Colonic mucosa (tissue), 4 donors: Measurements from ENCODE around the gene S100A12. TPM values are rescaled to one million over a fixed set of nuclear protein-coding genes. Genes with fewer than 3 reads are reported as not detected.
"Not testable (repeated sequence)": the region's sequence is repeated elsewhere in the genome, so short reads cannot be mapped to it uniquely, and the experiment has no call there.

Experiments
- DNase-seq: peaks from one replicate; pipeline ENCODE4 v3.0.0-alpha.2; 2020
- H3K27ac ChIP-seq: fragments of 200-600 bp; one replicate; pipeline ENCODE4 v1.8.0; 2021
- H3K27me3 ChIP-seq: fragments of 200-600 bp; one replicate; pipeline ENCODE4 v1.8.0; 2021
- H3K36me3 ChIP-seq: fragments of 200-600 bp; one replicate; pipeline ENCODE4 v1.8.0; 2021
- H3K4me1 ChIP-seq: fragments of 200-600 bp; one replicate; pipeline ENCODE4 v1.8.0; 2021; ENCODE audit warnings: mild to moderate bottlenecking
- H3K4me3 ChIP-seq: fragments of 200-600 bp; one replicate; pipeline ENCODE4 v1.8.0; 2021
- H3K9ac ChIP-seq, 2 donors: one replicate each; pipeline ENCODE4 v1.7.0; 2013; ENCODE audit warnings: control low read depth in 2 of 2, low read depth in 2 of 2, low read length in 2 of 2
- H3K9me3 ChIP-seq: fragments of 200-600 bp; one replicate; pipeline ENCODE4 v1.8.0; 2021
- intact Hi-C: fragments of 100-400 bp; cut with DNase I; formaldehyde crosslinking; loops from one replicate; pipeline ENCODE4 v1.14.1; 2022
- total RNA-seq, 2 donors: library from RNA; stranded (reverse); fragmentation: NEBNext Ultra II Directional in 1 of 2; extraction: Animal tissue kit (Norgen Biotek cat#: 25700) in 1 of 2; gene quantifications; one replicate each; pipeline ENCODE4 v1.2.1, GENCODE V29; 2021
- TF ChIP-seq, protein P1 (sequence below): fragments of 200-600 bp; IDR thresholded peaks from one replicate; pipeline ENCODE4 v1.8.0; 2022; ENCODE audit warnings: antibody characterized with exemption, mild to moderate bottlenecking
- donor health status: healthy.
- donor health status: DM: no; HTN: no; CAD: no.
- donor health status: DM: no; HTN: no; CAD: no.

S100A12 gene
- total RNA-seq, 2 donors from 2014 or later = not detected

DNA sequence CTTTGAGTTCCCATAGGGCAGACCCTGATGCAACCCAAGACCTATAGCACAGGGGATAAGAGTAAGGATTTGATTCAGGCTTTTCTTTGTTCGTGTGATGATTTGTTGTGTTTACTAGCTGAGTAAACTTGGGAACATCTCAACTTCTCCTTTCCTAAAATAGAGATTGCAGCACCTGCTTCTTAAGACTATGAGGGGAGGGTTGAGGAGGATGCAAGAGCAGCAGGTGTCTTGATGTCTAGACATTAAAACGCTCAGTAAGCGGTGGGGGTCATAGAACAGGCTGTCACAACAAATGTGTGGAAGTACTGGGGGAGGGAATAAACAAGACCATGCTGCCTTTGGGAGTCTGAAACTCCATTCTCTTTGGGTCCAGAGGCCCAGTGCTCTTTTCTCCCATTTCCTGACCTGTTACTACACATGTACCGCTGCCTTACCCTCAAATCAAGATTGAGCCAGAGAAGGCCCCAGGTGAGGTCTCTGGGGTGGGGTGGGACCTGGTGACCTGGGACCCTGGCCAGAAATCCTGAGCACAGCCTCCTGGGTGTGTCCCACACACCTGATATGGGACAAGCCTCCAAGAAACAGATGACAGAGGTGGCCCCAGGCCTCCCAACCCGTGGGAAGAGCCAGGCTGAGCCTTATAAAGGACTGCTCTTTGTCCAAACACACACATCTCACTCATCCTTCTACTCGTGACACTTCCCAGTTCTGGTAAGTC lies 40.6 kb upstream of the S100A12 start, which contains the start of gene S100A7A:
TSS of gene S100A7A (plus strand) at position 671 of the 721 bp plus-strand sequence. CDS start 1,563 bp downstream, outside the sequence.
- Histone ChIP-seq H3K27ac (no peak within 1 kb of the TSS), H3K36me3 (no peaks in the 10 kb centered on the region), H3K9me3 (no peaks in the 10 kb centered on the region), H3K4me3 (no peak within 1 kb of the TSS), H3K4me1 (no peaks in the 10 kb centered on the region), H3K9ac (no peak within 1 kb of the TSS), H3K27me3 (no peaks in the 10 kb centered on the region)
- intact Hi-C loops = no loop called here
- no peak for DNase-seq
- TF ChIP-seq, protein P1, sequence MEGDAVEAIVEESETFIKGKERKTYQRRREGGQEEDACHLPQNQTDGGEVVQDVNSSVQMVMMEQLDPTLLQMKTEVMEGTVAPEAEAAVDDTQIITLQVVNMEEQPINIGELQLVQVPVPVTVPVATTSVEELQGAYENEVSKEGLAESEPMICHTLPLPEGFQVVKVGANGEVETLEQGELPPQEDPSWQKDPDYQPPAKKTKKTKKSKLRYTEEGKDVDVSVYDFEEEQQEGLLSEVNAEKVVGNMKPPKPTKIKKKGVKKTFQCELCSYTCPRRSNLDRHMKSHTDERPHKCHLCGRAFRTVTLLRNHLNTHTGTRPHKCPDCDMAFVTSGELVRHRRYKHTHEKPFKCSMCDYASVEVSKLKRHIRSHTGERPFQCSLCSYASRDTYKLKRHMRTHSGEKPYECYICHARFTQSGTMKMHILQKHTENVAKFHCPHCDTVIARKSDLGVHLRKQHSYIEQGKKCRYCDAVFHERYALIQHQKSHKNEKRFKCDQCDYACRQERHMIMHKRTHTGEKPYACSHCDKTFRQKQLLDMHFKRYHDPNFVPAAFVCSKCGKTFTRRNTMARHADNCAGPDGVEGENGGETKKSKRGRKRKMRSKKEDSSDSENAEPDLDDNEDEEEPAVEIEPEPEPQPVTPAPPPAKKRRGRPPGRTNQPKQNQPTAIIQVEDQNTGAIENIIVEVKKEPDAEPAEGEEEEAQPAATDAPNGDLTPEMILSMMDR = no peak

DNA sequence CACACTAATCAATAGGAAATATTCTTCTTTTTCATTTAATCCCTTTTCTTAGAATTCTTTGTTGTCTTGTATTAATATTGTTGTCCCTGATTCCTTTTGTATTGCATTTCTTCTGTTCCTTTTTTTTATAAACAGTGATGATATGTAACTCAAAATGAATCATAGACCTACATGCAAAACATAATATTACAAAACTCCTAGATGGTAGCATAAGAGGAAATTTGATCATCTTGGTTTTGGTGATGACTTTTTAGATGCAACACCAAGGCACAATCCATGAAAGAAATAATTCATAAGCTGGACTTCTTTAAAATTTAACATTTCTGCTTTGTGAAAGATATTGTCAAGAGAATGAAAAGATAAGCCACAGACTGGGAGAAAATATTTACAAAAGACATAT lies 38.5 kb upstream of the S100A12 start:
- H3K4me1 ChIP-seq, H3K9ac ChIP-seq, H3K4me3 ChIP-seq, intact Hi-C loops, H3K27ac ChIP-seq, H3K9me3 ChIP-seq, DNase-seq, H3K27me3 ChIP-seq, H3K36me3 ChIP-seq: not testable (repeated sequence)

DNA sequence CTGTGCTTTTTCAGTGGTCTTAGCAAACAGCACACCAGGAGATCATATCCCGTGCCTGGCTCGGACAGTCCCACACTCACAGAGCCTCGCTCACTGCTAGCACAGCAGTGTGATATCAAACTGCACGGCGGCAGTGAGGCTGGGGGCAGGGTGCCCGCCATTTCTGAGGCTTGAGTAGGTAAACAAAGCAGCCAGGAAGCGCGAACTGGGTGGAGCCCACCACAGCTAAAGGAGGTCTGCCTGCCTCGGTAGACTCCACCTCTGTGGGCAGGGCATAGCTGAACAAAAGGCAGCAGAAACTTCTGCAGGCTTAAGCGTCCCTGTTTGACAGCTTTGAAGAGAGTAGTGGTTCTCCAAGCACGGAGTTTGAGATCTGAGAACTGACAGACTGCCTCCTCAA lies 31.9 kb upstream of the S100A12 start:
- not testable (repeated sequence) for H3K4me3 ChIP-seq, DNase-seq, H3K9ac ChIP-seq, H3K9me3 ChIP-seq, H3K4me1 ChIP-seq, H3K36me3 ChIP-seq, H3K27ac ChIP-seq, H3K27me3 ChIP-seq
- intact Hi-C loops = loop anchor here (10.0 kb wide), 1 partner anchor 52 kb away; the partner anchor contains the start of gene S100A9

DNA sequence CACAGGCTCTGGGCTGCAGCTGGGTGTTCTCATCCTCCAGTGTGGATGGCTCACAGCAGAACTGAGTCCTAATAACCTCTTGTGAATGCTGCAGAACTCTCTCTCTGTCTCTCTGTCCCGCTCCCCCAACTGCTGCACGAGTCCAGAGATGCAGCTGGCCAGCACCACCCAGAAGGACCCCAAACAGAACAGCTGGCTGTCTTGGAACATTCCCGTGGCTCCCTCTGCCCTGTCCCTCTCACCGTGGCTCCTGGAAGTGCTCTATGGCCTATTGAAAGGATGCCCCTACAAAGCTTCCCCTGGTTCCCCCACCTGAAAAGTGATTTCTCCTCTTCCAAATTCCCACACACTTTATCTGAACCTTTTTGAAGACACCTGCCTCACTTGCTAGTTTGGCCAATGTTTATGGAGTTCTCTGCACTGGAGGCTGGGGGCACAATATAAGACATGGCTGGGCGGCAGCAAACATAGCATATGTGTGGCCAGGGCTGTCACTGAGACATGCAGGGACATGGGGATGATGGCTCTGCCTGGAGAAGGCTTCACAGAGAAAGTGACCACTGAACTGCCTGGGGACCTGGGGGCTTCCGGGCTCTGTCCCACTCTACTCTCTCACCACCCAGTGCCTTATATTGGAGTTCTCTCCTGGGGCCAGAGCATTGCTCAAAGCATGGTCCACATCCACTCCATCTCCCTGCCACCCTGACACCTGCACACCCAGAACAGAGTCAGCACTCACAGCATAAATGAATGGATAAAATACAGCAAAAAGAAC lies 30.6 kb upstream of the S100A12 start:
- not testable (repeated sequence) for H3K4me3 ChIP-seq, H3K9me3 ChIP-seq, H3K27ac ChIP-seq, H3K36me3 ChIP-seq, H3K27me3 ChIP-seq, H3K4me1 ChIP-seq, DNase-seq, H3K9ac ChIP-seq
- intact Hi-C loops = loop anchor here (10.0 kb wide), 1 partner anchor 51 kb away; the partner anchor contains the start of gene S100A9

DNA sequence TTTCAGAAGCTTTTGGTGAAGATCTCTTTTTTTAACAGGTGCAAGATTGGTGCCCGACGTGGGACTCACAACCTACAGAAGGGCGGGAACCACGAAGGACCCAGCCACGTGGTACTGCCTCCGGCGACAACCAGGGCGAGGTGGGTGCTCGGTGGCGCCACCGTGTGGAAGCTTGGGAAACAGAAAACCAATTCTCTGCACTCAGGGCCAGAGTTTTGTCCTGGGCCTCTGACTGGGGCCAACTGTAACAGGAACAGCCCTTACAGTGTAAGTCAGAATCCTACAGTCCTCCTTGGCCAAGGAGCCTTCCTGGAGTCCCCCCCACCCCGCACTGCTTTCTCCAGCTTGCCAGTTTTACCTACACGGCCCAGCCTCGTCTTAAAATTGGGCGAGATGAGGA lies 29.3 kb upstream of the S100A12 start:
- Histone ChIP-seq H3K9me3 (no peaks in the 10 kb centered on the region), H3K27ac (no peak overlapping the region), H3K9ac (no peak overlapping the region), H3K27me3 (no peaks in the 10 kb centered on the region), H3K4me1 (no peaks in the 10 kb centered on the region), H3K4me3 (no peak overlapping the region), H3K36me3 (no peaks in the 10 kb centered on the region)
- TF ChIP-seq, protein P1 = peak; percentile 37
- intact Hi-C loops = loop anchor here (10.0 kb wide), 1 partner anchor 50 kb away; the partner anchor contains the start of gene S100A9
- DNase-seq = peak; percentile 61

DNA sequence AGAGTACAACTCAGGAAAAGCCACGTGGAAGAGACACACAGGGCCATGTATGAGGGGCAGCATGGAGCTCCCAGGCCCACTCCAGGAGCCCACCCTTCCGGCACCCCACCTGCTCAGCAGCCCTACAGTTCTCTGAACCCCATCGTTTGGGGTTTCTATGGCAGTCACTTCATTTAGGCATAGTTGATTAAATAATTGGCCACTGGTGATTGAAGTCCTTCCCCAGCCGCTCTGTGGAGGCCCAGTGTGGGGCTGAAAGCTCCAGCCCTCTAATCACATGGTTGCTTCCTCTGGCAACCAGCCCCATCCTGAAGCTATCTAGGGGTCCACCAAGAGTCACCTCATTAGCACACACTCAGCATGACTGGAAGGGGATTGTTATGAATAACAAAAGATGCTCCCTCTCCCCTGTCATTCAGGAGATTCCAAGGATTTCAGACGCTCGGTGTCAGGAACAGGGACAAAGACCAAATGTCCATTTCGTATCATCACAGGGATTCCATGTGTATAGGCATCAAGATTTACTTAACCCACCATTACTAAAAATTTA lies 28.7 kb upstream of the S100A12 start:
- no peak for DNase-seq
- intact Hi-C loops = loop anchor here (10.0 kb wide), 1 partner anchor 49 kb away; the partner anchor contains the start of gene S100A9
- Histone ChIP-seq H3K9ac (no peak overlapping the region), H3K36me3 (no peaks in the 10 kb centered on the region), H3K4me1 (no peaks in the 10 kb centered on the region), H3K4me3 (no peak overlapping the region), H3K27me3 (no peaks in the 10 kb centered on the region), H3K9me3 (no peaks in the 10 kb centered on the region), H3K27ac (no peak overlapping the region)
- TF ChIP-seq, protein P1 = no peak
